Ovary (tissue), 3 donors: ENCODE results near the gene ATP8B3.

Experiments
- CTCF ChIP-seq, 3 donors: fragments of 450-650 bp in 2 of 3; fragments of 200-600 bp in 1 of 3; IDR thresholded peaks; one replicate each; pipeline versions ENCODE4 v1.5.1 to v1.8.0; 2016 to 2022; ENCODE audit warnings: antibody characterized with exemption in 3 of 3, mild to moderate bottlenecking in 1 of 3
- EP300 ChIP-seq: sonication (generic); formaldehyde crosslinking; IDR thresholded peaks from one replicate; pipeline ENCODE4 v1.6.1; 2017; ENCODE audit warnings: antibody characterized with exemption
- POLR2A ChIP-seq: fragments of 450-650 bp; IDR thresholded peaks from one replicate; pipeline ENCODE4 v1.6.1; 2017; ENCODE audit warnings: antibody characterized with exemption, mild to moderate bottlenecking, moderate library complexity
- donor health status: DM: no; HTN: no; CAD: no.

- TF ChIP-seq CTCF (IDR thresholded peaks at IDR 0.05) (no peak), POLR2A (no peak), EP300 (no peak)
These were observed 41.1 kb downstream of the ATP8B3 start for GRCh38 chr19:1770866-1771576.
